Nephron progenitor cell (in vitro differentiated cells): Measurements from ENCODE around the gene PLXNB3.
"Not testable (repeated sequence)": the region's sequence is repeated elsewhere in the genome, so short reads cannot be mapped to it uniquely, and the experiment has no call there.

ENCODE experiments used
- DNase-seq: peaks from one replicate; pipeline ENCODE4 v3.0.0; 2021
- H3K27ac Mint-ChIP-seq: 2 replicates; pipeline ENCODE4 v1.8.0; 2021; ENCODE audit warnings: mild to moderate bottlenecking, moderate library complexity, mixed read lengths
- H3K27me3 Mint-ChIP-seq: 2 replicates; pipeline ENCODE4 v1.8.0; 2021; ENCODE audit warnings: mild to moderate bottlenecking, low read depth, mixed read lengths; ENCODE audit not compliant: poor library complexity
- H3K36me3 Mint-ChIP-seq: 2 replicates; pipeline ENCODE4 v1.8.0; 2021; ENCODE audit warnings: low read depth, mixed read lengths
- H3K4me1 Mint-ChIP-seq: 2 replicates; pipeline ENCODE4 v1.8.0; 2021; ENCODE audit warnings: mixed read lengths
- H3K4me3 Mint-ChIP-seq: 2 replicates; pipeline ENCODE4 v1.8.0; 2021; ENCODE audit warnings: mild to moderate bottlenecking, moderate library complexity, mixed read lengths
- H3K9me3 Mint-ChIP-seq: 2 replicates; pipeline ENCODE4 v1.8.0; 2021; ENCODE audit warnings: mild to moderate bottlenecking, moderate library complexity, mixed read lengths
- CTCF ChIP-seq: fragments of 200-600 bp; sonication (generic); IDR thresholded peaks from 2 replicates; pipeline ENCODE4 v1.5.0; 2021; ENCODE audit warnings: antibody characterized with exemption

The PLXNB3 gene

GRCh38 chrX:153741446-153741845 is 22.6 kb upstream of the PLXNB3 start:
- TF ChIP-seq CTCF, result no peak
- peaks cover 38% of the 10 kb centered on the region for H3K9me3 Mint-ChIP-seq
- no peak for DNase-seq
- no peak overlapping the region for H3K4me3 Mint-ChIP-seq
- no peaks in the 10 kb centered on the region for H3K36me3 Mint-ChIP-seq
- no peaks in the 10 kb centered on the region for H3K27me3 Mint-ChIP-seq
- H3K27ac Mint-ChIP-seq, result no peak overlapping the region
- peaks cover 31% of the 10 kb centered on the region for H3K4me1 Mint-ChIP-seq

GRCh38 chrX:153742111-153742510 is 21.9 kb upstream of the PLXNB3 start:
- not testable (repeated sequence) for H3K27me3 Mint-ChIP-seq, H3K36me3 Mint-ChIP-seq, H3K4me3 Mint-ChIP-seq, H3K27ac Mint-ChIP-seq, DNase-seq
- peaks cover 31% of the 10 kb centered on the region for H3K4me1 Mint-ChIP-seq
- H3K9me3 Mint-ChIP-seq, result peaks cover 41% of the 10 kb centered on the region

GRCh38 chrX:153742796-153743467 is 21.1 kb upstream of the PLXNB3 start:
- H3K27me3 Mint-ChIP-seq, H3K4me3 Mint-ChIP-seq, H3K36me3 Mint-ChIP-seq, H3K27ac Mint-ChIP-seq, DNase-seq: not testable (repeated sequence)
- peaks cover 31% of the 10 kb centered on the region for H3K4me1 Mint-ChIP-seq
- H3K9me3 Mint-ChIP-seq, result peaks cover 45% of the 10 kb centered on the region

GRCh38 chrX:153743468-153744209 is 20.4 kb upstream of the PLXNB3 start:
- not testable (repeated sequence) for H3K27me3 Mint-ChIP-seq, H3K27ac Mint-ChIP-seq, H3K36me3 Mint-ChIP-seq
- Mint-ChIP-seq H3K4me3 (peak overlapping the region; percentile 67), H3K4me1 (peaks cover 26% of the 10 kb centered on the region), H3K9me3 (peaks cover 43% of the 10 kb centered on the region)
- peak; percentile 52 for DNase-seq

GRCh38 chrX:153744210-153745066 is 19.6 kb upstream of the PLXNB3 start:
- Mint-ChIP-seq H3K4me3 (peak overlapping the region; percentile 67), H3K4me1 (peaks cover 19% of the 10 kb centered on the region), H3K9me3 (peaks cover 43% of the 10 kb centered on the region), H3K27me3 (no peaks in the 10 kb centered on the region), H3K27ac (no peak overlapping the region), H3K36me3 (peaks cover 2% of the 10 kb centered on the region)
- TF ChIP-seq CTCF, result no peak
- DNase-seq, result peak; percentile 53

DNA sequence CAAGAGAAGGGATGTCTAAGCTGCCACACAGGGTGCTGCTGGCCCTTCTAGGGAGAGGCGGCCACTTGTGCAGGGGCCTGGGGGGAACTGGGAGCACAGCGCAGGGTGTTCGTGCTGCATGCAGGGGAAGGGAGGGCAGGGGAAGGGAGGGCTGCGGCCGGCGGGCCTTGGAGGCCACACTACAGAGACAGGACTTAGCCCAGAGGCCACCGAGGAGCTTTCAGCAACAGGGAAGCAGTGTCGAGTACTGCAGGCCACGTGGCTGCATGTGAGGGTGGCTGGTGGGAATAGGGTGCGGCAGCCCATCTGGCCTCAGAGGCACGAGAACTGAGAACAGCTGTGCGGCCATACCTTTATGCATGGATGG is 19.0 kb upstream of the PLXNB3 start:
- not testable (repeated sequence) for H3K36me3 Mint-ChIP-seq, H3K27me3 Mint-ChIP-seq, H3K27ac Mint-ChIP-seq, DNase-seq
- Mint-ChIP-seq H3K4me1 (peaks cover 23% of the 10 kb centered on the region), H3K9me3 (peaks cover 46% of the 10 kb centered on the region), H3K4me3 (peak overlapping the region; percentile 15)

DNA sequence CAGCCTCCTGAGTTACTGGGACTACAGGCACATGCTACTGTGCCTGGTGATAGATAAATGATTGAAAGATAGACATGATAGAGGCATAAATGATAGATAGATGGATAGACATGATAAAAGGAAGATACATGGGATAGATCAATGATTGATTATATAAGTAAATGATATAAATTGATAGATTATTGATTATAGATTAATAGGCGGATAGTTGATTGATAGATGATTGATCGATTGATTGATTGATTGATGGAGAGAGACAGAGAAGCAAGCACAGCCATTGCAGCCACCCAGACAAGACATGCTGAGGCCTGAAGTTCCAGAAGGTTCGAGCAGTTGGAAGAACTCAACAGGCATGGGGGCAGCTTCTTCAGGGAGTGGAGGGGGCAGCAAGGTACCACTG is 17.7 kb upstream of the PLXNB3 start:
- no peak overlapping the region for H3K4me3 Mint-ChIP-seq
- DNase-seq, result no peak
- H3K9me3 Mint-ChIP-seq, result peaks cover 50% of the 10 kb centered on the region
- TF ChIP-seq CTCF, result no peak
- peaks cover 9% of the 10 kb centered on the region for H3K36me3 Mint-ChIP-seq
- no peaks in the 10 kb centered on the region for H3K27me3 Mint-ChIP-seq
- peak overlapping the region; percentile 61 for H3K27ac Mint-ChIP-seq
- H3K4me1 Mint-ChIP-seq, result peaks cover 28% of the 10 kb centered on the region

DNA sequence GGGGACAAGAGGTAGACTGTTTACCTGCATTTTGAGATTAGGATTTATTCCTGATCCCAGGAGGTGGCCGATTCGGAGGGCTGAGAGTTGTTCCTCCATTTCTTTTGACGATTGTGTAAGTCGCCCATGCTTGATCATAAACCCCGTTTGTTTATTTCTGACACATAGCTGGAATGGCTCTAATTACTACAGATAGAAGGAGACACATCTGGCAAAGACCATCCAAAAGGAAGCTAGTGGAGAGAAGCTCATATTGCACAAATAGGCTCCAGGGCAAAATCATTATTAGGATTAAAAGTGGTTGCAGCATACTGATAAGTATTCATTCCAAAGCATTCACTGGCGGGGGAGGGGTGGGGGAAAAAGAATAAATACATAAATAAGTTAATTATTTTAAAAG is 17.1 kb upstream of the PLXNB3 start:
- not testable (repeated sequence) for H3K36me3 Mint-ChIP-seq, H3K27me3 Mint-ChIP-seq, H3K4me3 Mint-ChIP-seq, DNase-seq, H3K27ac Mint-ChIP-seq
- peaks cover 56% of the 10 kb centered on the region for H3K9me3 Mint-ChIP-seq
- peaks cover 28% of the 10 kb centered on the region for H3K4me1 Mint-ChIP-seq

GRCh38 chrX:153749017-153749416 is 15.0 kb upstream of the PLXNB3 start:
- H3K36me3 Mint-ChIP-seq, DNase-seq, H3K4me3 Mint-ChIP-seq, H3K27ac Mint-ChIP-seq, H3K27me3 Mint-ChIP-seq: not testable (repeated sequence)
- Mint-ChIP-seq H3K4me1 (peaks cover 22% of the 10 kb centered on the region), H3K9me3 (peaks cover 70% of the 10 kb centered on the region)
